Caco-2 (cell line): Measurements from ENCODE around the gene PLEKHN1. TPM values are rescaled to one million over a fixed set of nuclear protein-coding genes. Genes with fewer than 3 reads are reported as not detected.

ENCODE experiments used
- BruUV-seq: library from RNA; stranded (reverse); fragments of 400-500 nt; replicated peaks from 2 replicates; lab custom pipeline; 2021; lab: Mats Ljungman, UMichigan
- CTCF ChIA-PET: fragments of 300-600 bp; sonication (Branson Sonifier 250); formaldehyde crosslinking; loops from one replicate; lab custom pipeline; 2022; ENCODE audit warnings: antibody characterized with exemption; lab: Charles Lee
- POLR2A ChIA-PET: fragments of 300-600 bp; sonication (Branson Sonifier 250); formaldehyde crosslinking; loops from one replicate; lab custom pipeline; 2022; ENCODE audit warnings: antibody characterized with exemption; lab: Charles Lee
- DNase-seq, 2 experiments: peaks; one replicate each; pipeline versions ENCODE4 v3.0.0 to v3.0.0-alpha.2; 2020 to 2022
- H3K27me3 ChIP-seq: replicated peaks from 2 replicates; pipeline ENCODE4 v1.6.0; 2011; ENCODE audit warnings: low read length; ENCODE audit not compliant: control insufficient read depth, insufficient read depth
- H3K36me3 ChIP-seq: 2 replicates; pipeline ENCODE4 v1.5.1; 2011; ENCODE audit warnings: low read length; ENCODE audit not compliant: control insufficient read depth, insufficient read depth
- H3K4me1 ChIP-seq: fragments of 250-450 bp; sonication (Bioruptor Pico); 2 replicates; pipeline ENCODE4 v1.5.1; 2020; ENCODE audit warnings: mild to moderate bottlenecking
- H3K4me3 ChIP-seq: 2 replicates; pipeline ENCODE4 v1.5.1; 2011; ENCODE audit warnings: low read depth, mild to moderate bottlenecking, control low read depth, low read length
- H3K9me3 ChIP-seq: fragments of 250-450 bp; sonication (Bioruptor Pico); 2 replicates; pipeline ENCODE4 v1.5.1; 2020; ENCODE audit warnings: mild to moderate bottlenecking, moderate library complexity
- H3K27ac Mint-ChIP-seq: one replicate; pipeline ENCODE4 v1.8.0; 2022; ENCODE audit warnings: mixed read lengths; ENCODE audit not compliant: unreplicated experiment
- H3K27me3 Mint-ChIP-seq: one replicate; pipeline ENCODE4 v1.8.0; 2022; ENCODE audit warnings: mixed read lengths; ENCODE audit not compliant: insufficient read depth, unreplicated experiment
- H3K36me3 Mint-ChIP-seq: one replicate; pipeline ENCODE4 v1.8.0; 2022; ENCODE audit warnings: mild to moderate bottlenecking, mixed read lengths; ENCODE audit not compliant: insufficient read depth, unreplicated experiment
- H3K4me1 Mint-ChIP-seq: one replicate; pipeline ENCODE4 v1.8.0; 2022; ENCODE audit warnings: low read depth, mixed read lengths; ENCODE audit not compliant: unreplicated experiment
- H3K4me3 Mint-ChIP-seq: one replicate; pipeline ENCODE4 v1.8.0; 2022; ENCODE audit warnings: mild to moderate bottlenecking, moderate library complexity, mixed read lengths; ENCODE audit not compliant: unreplicated experiment
- H3K9me3 Mint-ChIP-seq: one replicate; pipeline ENCODE4 v1.8.0; 2022; ENCODE audit warnings: mixed read lengths; ENCODE audit not compliant: unreplicated experiment
- intact Hi-C: fragments of 100-400 bp; cut with micrococcal nuclease; formaldehyde crosslinking; loops from one replicate; pipeline ENCODE4 v1.10.0; 2022; ENCODE audit not compliant: unreplicated experiment
- total RNA-seq: library from RNA; stranded (reverse); gene quantifications from 2 replicates; pipeline ENCODE4 v1.2.3, GENCODE V29; 2022
- TF ChIP-seq, protein P1 (sequence below), 2 experiments: fragments of 200-600 bp in 1 of 2; IDR thresholded peaks; 1 replicate in 1 of 2; 2 replicates in 1 of 2; pipeline versions ENCODE4 v1.5.1 to v1.8.0; 2011 to 2022; ENCODE audit warnings: antibody characterized with exemption in 1 of 2, control low read depth in 1 of 2, inconsistent platforms in 1 of 2, low read depth in 1 of 2, low read length in 1 of 2, mild to moderate bottlenecking in 1 of 2, moderate library complexity in 1 of 2; ENCODE audit not compliant: insufficient read depth in 1 of 2, severe bottlenecking in 1 of 2, unreplicated experiment in 1 of 2

Gene PLEKHN1
- total RNA-seq, 1 experiment from 2014 or later = 3.1 TPM

GRCh38 chr1:978069-978834, 12.0 kb downstream of the PLEKHN1 start:
- Histone ChIP-seq H3K27me3 (no peaks in the 10 kb centered on the region), H3K36me3 (no peaks in the 10 kb centered on the region), H3K9me3 (no peaks in the 10 kb centered on the region), H3K4me1 (peaks cover 5% of the 10 kb centered on the region; the same call in 1 of the 2 replicates), H3K4me3 (no peak overlapping the region)
- intact Hi-C loops = no loop called here
- ChIA-PET POLR2A (no interaction called here), CTCF (no interaction called here)
- Mint-ChIP-seq H3K4me1 (peaks cover 11% of the 10 kb centered on the region), H3K36me3 (peaks cover 9% of the 10 kb centered on the region), H3K4me3 (peak overlapping the region; percentile 70), H3K27me3 (no peaks in the 10 kb centered on the region), H3K27ac (peak overlapping the region; percentile 32), H3K9me3 (no peaks in the 10 kb centered on the region)
- DNase-seq = no peak
- BruUV-seq = no TSS peak
- TF ChIP-seq, protein P1, sequence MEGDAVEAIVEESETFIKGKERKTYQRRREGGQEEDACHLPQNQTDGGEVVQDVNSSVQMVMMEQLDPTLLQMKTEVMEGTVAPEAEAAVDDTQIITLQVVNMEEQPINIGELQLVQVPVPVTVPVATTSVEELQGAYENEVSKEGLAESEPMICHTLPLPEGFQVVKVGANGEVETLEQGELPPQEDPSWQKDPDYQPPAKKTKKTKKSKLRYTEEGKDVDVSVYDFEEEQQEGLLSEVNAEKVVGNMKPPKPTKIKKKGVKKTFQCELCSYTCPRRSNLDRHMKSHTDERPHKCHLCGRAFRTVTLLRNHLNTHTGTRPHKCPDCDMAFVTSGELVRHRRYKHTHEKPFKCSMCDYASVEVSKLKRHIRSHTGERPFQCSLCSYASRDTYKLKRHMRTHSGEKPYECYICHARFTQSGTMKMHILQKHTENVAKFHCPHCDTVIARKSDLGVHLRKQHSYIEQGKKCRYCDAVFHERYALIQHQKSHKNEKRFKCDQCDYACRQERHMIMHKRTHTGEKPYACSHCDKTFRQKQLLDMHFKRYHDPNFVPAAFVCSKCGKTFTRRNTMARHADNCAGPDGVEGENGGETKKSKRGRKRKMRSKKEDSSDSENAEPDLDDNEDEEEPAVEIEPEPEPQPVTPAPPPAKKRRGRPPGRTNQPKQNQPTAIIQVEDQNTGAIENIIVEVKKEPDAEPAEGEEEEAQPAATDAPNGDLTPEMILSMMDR (IDR thresholded peaks at IDR 0.05; ENCODE audit: insufficient read depth in 1 of 2, low read depth in 1 of 2, low read length in 1 of 2, severe bottlenecking in 1 of 2, unreplicated experiment in 1 of 2) = no peak

GRCh38 chr1:978835-979743, 12.8 kb downstream of the PLEKHN1 start:
- H3K4me1 Mint-ChIP-seq = peaks cover 11% of the 10 kb centered on the region
- peaks cover 9% of the 10 kb centered on the region for H3K36me3 Mint-ChIP-seq
- no peaks in the 10 kb centered on the region for H3K9me3 Mint-ChIP-seq
- no peak for DNase-seq
- no peak overlapping the region for H3K27ac Mint-ChIP-seq
- CTCF ChIA-PET = no interaction called here
- intact Hi-C loops = no loop called here
- no peak overlapping the region for H3K4me3 ChIP-seq
- TF ChIP-seq, protein P1 (IDR thresholded peaks at IDR 0.05; ENCODE audit: insufficient read depth in 1 of 2, low read depth in 1 of 2, low read length in 1 of 2, severe bottlenecking in 1 of 2, unreplicated experiment in 1 of 2) = no peak
- H3K9me3 ChIP-seq = no peaks in the 10 kb centered on the region
- POLR2A ChIA-PET = no interaction called here
- peaks cover 5% of the 10 kb centered on the region; the same call in 1 of the 2 replicates for H3K4me1 ChIP-seq
- no peaks in the 10 kb centered on the region for H3K36me3 ChIP-seq
- no peaks in the 10 kb centered on the region for H3K27me3 Mint-ChIP-seq
- H3K4me3 Mint-ChIP-seq = no peak overlapping the region
- no TSS peak for BruUV-seq
- H3K27me3 ChIP-seq = no peaks in the 10 kb centered on the region

DNA sequence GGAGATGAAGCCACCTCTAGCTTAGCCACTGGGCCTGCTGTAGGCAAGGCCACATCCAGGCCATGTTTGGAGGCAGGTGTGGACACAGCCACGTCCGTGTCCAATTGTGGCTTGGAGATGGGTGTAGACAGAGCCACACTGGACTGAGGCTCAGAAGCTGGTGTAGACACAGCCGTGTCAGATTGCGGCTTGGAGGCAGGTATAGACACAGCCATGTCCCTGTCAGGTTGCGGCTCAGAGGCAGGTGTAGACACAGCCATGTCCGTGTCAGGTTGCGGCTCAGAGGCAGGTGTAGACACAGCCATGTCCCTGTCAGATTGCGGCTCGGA, 13.4 kb downstream of the PLEKHN1 start:
- CTCF ChIA-PET = no interaction called here
- peaks cover 5% of the 10 kb centered on the region; the same call in 1 of the 2 replicates for H3K4me1 ChIP-seq
- H3K9me3 Mint-ChIP-seq = no peaks in the 10 kb centered on the region

More for the DNA sequence above, 13.4 kb downstream of the PLEKHN1 start:
- Histone ChIP-seq H3K4me3 (no peak overlapping the region), H3K9me3 (no peaks in the 10 kb centered on the region), H3K27me3 (no peaks in the 10 kb centered on the region), H3K36me3 (no peaks in the 10 kb centered on the region)
- Mint-ChIP-seq H3K27me3 (no peaks in the 10 kb centered on the region), H3K27ac (no peak overlapping the region), H3K4me1 (peaks cover 10% of the 10 kb centered on the region), H3K4me3 (no peak overlapping the region), H3K36me3 (peaks cover 9% of the 10 kb centered on the region)
- intact Hi-C loops = loop anchor here (5.0 kb wide), 1 partner anchor 83 kb away; no protein-coding TSS in a partner anchor
- BruUV-seq = no TSS peak
- no peak for DNase-seq
- POLR2A ChIA-PET = no interaction called here
- TF ChIP-seq, protein P1 (IDR thresholded peaks at IDR 0.05; ENCODE audit: insufficient read depth in 1 of 2, low read depth in 1 of 2, low read length in 1 of 2, severe bottlenecking in 1 of 2, unreplicated experiment in 1 of 2) = no peak
